ENCODE data around the gene PPP1R12B.
A peak's percentile ranks its signal among the peaks of the same experiment; 100 is the strongest.
"Not testable (repeated sequence)": the region's sequence is repeated elsewhere in the genome, so short reads cannot be mapped to it uniquely, and the experiment has no call there.

PPP1R12B gene

DNA sequence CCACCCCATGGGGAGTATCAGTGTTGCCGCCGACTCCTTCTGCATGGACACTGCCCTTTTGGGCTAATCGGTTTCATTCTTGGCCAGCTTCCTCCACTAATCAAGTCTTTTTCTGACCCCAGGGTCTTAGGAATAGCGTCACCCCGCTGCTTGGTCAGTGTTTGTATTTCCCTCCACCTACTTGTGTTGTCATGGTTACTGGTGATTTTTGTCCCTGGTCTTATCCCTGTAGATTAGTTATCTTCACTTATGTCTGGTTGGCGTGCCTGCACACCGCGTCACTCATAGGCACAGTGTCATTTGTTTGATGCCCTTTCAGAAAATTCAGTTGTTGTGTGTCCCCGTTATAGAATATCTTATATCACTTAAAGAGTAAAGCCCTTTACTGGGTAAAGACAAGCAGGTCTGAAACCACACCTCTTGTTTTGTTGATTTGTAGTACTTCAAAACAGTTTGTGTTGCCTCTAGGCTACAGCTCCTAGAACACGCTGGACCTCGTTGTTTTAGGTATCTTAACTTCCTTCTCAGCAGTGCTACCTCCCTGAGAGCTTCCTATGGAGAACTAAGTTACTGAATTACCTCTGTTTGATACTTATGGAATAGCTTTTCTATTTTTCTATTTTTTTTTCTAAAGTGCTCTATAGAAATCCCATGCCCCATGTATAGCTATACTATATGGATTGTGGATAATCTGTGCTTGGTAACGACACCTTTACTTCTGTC is 868 bp downstream of the PPP1R12B start:
- DNase-seq, result peak; percentile 57

DNA sequence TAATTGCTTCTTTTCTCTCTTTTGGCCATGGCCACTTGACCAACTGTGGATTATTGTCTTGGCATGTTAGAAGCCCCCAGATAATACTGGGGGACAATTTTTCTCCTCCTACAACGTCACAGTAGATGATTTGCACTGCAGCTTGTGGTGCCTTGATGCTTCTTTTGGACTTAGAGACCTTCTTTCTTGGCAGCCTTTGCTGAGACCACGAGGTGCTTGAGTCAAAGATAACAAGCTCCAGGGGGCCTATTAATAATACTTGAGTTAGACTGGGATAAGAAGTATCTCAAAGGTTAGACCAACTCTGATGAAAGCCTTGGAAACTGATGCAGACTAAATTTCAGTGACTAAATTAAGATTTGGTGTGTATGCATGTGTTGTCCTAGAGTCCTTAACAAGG is 3.2 kb downstream of the PPP1R12B start:
- DNase-seq, result no peak

DNA sequence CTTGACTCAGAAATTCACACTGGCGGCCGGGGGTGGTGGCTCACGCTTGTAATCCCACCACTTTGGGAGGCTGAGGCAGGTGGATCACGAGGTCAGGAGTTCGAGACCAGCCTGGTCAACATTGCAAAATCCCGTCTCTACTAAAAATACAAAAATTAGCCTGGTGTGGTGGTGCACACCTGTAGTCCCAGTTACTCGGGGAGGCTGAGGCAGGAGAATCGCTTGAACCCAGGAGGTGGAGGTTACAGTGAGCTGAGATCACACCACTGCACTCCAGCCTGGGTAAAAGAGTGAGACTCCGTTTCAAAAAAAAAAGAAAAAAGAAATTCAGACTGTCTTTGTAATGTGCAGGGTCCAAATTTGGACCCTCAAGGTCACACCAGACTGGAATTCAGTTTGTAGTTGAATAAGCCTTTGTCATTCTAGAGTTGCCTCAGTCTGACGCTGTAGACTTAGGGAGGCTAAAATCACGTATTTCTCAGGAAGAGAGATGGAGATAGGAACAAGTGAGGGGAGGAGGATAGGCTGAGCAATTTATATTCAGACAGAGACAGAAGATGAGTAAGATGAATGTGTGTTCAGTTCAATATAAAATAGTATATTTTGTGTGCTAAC is 4.2 kb downstream of the PPP1R12B start:
- DNase-seq, result not testable (repeated sequence)

DNA sequence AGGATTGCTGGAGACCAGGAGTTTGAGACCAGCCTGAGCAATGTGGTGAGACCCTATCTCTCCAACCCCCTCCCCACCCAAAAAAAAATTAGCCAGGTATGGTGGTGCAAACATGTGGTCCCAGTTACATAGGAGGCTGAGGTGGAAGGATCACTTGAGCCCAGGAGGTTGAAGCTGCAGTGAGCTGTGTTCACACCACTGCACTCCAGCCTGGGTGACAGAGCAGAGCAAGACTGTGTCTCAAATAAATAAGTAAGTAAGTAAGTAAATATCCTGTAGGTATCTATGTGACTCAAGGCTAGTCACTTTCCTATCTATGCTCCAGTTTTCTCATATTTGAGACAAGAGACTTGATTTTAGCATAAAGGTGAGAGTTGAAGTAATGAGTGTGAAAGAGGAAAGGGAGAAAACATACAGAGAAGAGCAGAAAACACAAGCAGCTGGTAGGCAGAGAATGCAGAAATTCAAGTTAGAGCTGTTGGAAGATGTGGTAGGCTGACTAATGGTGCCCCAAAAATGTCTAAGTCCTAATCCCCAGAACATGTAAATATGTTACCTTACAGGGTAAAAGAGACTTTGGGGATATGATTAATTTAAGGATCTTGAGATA is 7.5 kb downstream of the PPP1R12B start:
- no peak for DNase-seq

DNA sequence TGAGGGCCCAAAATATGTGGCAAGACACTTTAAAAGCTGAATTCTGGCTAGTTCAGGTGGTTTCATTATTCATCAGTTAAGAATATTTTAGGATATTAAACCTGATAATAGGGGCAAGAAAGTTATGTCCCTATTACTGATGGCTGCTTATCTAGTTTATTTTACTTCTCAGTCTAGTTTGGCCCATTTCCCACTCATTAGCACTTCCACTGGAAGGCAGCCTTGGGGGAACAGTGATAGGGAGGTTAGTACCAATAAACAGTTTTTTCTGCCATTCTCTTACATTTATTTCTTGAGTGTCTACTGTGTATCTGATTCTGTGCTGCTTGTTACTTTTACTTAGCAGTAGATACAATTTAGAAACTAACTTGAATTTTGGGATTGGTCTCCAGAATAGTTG is 9.0 kb downstream of the PPP1R12B start:
- DNase-seq, result no peak

DNA sequence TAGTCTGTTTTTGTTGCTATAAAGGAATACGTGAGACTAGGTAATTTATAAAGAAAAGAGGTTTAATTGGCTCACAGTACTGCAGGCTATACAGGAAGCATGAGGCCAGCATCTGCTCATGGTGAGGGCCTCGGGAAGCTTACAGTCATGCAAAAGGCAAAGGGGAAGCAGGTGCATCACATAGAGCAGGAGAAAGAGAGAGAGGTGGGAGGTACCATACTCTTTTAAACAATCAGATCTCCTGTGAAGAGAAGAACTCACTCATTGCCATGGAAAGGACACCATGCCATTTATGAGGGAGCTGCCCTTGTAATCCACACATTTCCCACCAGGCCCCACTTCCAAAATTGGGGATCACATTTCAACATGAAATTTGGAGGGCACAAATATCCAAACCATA is 12.7 kb downstream of the PPP1R12B start:
- DNase-seq, result no peak

DNA sequence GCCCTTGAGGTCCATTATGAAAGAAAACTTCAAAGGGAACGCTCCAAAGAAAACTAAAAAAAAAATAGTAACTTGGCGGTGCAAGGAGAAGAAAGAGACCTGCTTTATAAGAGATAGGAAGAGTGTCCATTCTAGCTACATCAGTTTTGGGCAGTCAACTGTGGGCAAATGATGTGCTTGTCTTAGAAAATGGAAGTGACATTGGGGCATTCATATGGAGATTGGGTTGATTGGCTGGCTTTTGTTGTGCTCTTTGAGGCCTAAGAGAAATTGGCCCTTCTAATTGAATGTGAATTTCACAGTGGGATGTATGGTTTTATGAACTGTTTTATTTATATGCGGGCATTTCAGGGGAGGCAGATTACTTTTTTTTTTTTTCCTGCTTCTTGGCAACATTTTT is 13.2 kb downstream of the PPP1R12B start:
- peak; percentile 57 for DNase-seq

DNA sequence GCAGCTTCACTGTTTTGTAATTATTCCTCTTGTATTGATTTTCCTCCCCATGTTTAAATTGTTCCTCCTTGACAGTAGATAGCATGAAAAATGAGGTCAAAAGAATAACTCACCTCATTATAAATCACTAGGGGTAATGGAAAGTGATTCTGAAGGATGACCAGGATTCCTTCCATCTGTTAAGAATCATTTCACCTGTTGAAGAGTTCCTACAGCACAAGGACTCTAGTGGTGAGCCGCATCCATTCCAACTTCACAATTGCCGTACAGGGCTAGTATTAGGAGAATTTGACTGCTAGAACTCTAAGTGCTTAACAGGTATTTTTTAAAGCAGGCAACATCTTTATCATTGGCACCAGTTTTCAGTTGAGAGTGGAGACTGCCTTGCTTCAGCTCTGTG is 13.7 kb downstream of the PPP1R12B start:
- DNase-seq, result peak; percentile 46

DNA sequence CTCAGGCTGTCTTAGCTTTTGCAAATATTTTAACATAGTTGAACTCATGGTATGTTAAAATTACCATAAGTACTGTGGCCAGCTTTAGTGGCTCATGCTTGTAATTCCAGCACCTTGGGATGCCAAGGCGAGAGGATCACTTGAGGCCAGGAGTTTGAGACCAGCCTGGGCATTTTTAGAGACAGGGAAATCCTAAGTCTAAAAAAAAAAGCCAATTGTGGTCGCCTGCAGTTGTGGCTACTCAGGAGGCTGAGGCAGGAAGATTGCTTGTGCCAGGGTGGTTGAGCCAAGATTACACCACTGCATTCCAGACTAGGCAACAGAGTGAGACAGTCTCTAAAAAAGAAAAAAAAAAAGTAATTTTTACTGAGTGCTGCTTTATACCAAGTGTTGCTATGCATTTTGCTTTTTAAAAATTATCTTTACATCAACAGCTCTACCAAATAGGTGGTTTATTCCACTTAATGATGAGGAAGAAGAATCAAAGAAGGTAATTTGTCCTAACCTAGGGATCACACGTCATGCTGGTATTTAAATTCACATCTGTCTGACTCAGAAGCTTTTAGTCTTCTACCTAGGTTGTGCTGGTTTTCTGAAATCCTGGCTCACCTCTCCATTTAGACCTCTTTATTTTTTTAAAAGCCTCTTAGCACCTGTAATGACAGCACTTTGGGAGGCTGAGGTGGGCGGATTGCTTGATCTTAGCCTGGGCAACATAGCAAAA is 16.8 kb downstream of the PPP1R12B start:
- DNase-seq, result no peak

DNA sequence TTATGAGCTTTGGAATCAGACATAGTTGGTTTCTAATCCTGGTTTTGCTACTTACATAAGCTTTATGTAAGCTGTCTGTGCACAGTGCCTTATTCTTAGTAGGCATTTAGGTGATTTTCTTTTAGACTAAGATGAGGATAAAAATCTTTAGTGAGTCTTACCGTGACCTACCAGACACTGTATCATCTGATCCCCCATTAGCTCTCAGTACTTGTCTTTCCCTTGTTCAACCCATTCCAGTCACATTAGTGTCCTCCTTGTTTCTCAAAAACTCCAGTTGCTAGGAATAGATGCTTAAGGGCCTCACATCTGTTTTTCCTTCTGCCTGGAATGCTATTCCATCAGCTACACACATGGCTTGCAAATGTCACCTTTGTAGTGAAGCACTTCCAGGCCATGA is 18.8 kb downstream of the PPP1R12B start:
- DNase-seq, result no peak

DNA sequence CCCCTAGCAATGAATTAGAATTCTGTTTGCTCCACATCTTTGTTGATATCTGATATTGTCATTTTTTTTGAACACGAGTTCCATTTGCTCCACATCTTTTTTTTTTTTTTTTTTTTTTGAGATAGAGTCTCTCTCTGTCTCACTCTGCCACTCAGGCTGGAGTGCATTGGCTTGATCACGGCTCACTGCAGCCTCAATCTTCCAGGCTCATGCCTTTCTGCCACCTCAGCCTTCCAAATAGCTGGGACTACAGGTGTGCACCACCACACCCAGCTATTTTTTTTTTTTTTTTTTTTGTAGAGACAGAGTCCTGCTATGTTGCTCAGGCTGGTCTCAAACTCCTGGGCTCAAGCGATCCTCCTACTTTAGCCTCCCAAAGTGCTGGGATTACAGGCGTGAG is 22.4 kb downstream of the PPP1R12B start:
- not testable (repeated sequence) for DNase-seq

DNA sequence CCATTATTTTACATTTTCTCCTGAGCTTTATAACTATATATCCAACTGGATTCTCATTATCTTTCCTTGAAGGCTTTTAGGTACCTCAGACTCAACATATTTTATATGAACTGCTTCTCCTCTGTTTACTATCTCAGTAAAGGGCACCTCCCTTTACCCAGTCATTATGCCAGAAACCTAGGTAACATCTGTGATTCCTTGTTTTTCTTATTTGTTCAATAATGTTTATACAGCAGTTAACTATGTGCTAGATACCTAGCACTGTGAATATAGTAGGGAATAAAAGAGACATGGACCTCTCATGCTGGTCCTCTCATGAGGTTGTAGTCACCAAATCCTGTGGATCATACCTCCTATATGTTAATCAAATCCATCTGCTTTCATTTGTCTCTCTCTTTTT is 25.6 kb downstream of the PPP1R12B start:
- peak; percentile 30 for DNase-seq

DNA sequence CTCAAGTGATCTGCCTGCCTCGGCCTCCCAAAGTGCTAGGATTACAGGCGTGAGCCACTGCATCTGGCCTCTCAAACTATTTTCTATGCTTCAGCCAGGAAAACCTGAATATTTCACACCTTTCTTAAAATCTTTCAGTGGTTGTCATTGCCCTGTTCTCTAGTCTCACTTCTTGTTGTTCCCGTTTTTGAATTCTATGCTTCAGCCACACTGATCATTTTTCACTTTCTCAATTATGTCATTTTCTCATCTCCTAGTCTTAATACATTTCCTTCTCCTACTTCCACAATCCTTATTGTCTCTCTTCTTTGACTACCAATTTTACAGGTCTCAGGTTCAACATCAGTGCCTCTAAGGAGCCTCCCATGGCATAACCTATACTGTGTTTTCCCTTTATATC is 26.7 kb downstream of the PPP1R12B start:
- DNase-seq, result not testable (repeated sequence)

DNA sequence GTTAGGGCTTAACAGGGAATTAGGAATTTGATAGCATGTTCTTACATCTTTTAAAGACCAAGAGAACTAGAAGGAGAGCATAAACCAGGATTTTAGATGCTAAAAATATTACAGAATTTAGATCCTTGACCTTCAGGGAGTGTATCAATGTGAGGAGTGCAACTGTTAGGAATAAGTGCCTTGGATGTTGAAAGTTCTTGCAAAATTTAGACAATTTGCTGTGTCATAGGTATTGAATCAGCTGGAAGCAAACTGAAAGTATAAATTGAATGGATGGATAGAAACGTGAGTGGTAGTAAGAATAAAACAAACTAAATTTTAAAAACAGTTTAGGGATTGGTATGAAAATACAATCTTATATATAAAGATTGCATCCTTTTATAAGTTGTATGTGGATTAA is 27.7 kb downstream of the PPP1R12B start:
- no peak for DNase-seq

DNA sequence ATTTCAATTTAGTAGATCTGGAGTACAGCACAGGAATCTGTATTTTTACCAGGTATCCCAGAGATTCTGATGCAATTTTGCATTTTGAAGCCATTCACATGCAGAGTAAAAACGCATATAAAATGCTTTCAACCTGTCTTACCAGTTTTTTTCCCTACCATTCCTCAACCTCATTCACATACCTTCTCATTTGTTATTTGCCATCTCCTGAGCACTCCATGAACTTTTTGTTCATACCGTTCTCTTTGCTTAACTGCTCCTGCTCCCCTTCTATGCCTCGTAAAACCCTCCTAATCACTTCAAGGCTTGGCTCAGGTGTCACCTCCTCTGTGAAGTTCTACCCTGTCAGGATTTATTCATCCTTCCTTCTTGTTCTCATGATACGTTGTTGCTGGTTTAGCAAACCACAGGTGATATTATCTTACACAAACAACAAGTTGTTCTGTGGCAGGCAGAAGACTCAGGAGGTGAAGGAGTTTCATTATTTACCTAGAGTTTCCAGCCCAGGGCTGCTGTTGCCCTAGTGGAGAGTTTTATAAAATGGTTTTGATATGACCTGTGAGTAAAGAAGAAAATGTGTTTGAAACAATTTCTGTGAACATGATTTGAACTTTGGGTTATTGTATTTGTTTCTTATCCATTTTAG is 31.5 kb downstream of the PPP1R12B start:
- not testable (repeated sequence) for DNase-seq

DNA sequence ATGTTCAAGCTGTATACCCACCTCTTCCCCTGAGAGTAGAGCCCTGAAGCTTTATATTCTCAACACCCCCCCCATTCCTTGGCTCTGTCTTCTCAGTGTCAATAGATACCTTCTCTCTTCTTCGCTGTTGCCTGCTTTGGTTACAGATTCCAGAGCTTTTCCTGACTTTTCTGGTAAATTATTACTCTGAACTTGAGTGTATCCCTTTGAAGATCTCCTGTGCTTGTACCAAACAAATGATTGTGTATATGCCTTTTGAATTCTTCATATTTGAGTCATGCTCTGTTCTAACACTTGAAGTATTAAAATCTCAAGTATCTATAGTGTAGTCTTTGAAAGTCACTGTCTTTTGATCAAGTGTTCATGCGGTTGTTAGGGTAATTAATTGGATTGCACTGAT is 32.0 kb downstream of the PPP1R12B start:
- not testable (repeated sequence) for DNase-seq

DNA sequence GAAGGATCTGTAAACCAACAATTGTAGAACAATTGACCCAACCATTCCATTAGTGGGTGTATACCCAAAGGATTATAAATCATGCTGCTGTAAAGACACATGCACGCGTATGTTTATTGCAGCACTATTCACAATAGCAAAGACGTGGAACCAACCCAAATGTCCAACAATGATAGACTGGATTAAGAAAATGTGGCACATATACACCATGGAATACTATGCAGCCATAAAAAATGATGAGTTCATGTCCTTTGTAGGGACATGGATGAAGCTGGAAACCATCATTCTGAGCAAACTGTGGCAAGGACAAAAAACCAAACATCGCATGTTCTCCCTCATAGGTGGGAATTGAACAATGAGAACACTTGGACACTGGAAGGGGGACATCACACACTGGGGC is 33.4 kb downstream of the PPP1R12B start:
- not testable (repeated sequence) for DNase-seq

DNA sequence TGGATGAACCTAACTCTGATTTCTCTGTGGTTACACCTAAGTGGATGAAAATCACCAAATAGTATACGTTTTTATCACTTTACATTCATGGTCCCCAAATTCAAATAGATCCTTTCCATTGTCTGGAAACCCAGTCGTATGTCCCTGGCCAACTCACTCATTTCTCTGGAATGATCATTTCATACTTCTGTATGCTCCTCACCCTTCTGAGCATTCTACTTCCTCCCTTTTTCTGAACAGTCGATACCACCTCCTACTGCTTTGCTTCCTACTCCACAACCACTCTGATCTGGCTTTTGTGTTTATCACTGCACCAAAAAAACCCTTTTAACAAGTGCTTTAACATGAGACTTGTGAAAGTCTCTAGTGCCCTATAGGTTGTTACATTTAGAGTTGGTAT is 47.3 kb downstream of the PPP1R12B start:
- DNase-seq, result not testable (repeated sequence)

DNA sequence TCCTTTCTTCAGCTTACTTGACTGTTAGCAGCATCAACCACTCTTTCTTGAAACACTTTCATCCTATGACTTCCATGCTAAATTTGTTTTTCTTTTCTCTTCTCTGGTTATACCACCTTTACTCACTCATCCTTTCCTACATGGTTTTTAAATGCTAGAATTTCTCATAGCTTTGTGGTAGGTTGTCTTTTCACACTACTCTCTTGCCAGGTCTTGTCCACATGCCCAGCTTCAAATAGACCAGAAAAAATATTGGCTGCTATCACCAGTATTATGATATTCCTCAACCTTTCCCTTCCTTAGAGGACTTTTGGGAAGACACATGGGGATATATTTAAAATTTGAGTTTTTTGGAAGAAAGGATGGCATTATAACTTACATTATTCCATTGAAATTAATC is 48.8 kb downstream of the PPP1R12B start:
- no peak for DNase-seq

DNA sequence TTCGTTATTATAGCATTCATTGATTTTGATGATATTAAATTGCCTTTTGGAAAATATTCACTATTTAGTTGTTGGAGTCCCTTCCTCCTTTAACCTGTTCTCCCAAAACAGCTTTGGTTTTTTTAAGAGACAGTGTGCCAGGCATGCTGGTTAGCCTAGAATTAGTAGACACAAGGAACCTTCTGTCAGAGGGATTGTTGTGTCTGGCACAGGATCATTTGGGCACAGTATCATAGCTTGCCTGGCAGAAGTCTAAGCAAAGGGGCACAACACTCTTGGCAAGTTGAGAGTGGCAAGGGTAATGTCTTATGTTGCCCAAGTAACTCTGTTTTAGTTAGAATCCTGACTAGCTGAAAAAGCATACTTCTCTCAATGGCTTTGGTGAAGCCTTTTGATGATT is 49.9 kb downstream of the PPP1R12B start:
- DNase-seq, result not testable (repeated sequence)

DNA sequence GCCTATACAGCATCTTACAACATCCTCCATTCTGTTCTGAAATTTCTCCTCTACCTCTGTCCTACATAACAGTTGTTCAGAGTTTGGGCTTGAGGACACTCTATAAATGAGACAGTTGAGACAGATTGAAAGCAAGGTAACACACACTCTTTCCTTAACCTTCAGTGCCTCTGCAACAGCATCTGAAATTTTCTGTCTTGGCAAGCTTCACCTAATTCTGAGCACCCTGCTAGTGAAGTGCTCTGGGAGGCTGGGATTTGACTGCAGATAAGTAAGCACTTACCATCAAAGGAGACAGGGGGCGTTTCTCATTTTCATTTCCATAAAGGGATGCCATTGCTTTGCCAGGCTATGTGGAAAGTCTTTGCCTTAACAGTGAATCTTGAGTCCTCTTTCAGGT is 53.3 kb downstream of the PPP1R12B start:
- not testable (repeated sequence) for DNase-seq

DNA sequence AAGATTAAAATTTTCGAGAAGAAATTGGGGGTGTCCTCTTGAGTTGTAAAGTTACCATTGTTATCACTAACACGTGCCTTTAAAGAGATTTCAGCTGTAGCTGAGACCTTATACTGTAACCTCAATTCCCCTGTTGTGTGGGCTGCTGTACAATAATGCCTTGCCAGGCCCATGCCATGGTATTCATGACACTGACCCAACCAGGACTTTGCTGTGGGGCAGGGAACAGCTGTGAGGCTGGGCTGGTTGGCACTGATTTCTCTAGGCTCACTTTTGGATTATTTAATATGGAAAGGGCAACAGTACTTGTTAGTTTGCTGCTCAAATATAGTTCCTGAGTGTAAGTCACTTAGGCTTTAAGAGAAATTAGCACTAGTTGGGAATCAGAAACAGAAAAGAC is 54.9 kb downstream of the PPP1R12B start:
- not testable (repeated sequence) for DNase-seq

DNA sequence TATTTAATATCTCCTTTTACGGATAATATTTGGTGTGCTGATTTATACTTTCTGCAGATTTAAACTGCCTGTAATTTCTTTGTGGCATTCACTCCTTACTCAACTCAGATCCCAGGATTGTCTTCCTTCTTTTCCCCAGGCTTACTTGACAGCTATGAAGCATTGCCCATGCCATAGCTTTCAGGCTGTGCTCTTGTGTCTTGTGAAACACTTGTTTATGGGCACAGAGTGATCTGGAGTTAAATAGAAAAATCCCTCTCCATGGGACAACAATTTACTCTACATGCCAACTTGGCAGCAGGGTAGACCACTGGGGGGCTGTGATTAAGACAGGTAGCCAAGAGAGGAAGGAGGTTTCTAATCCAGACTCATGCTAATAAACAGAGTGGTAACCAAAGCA is 57.4 kb downstream of the PPP1R12B start:
- no peak for DNase-seq

All from NCI-H146 (cell line).